ENCODE data around the gene HPS4.
"Not testable (repeated sequence)": the region's sequence is repeated elsewhere in the genome, so short reads cannot be mapped to it uniquely, and the experiment has no call there.

HPS4 gene

DNA sequence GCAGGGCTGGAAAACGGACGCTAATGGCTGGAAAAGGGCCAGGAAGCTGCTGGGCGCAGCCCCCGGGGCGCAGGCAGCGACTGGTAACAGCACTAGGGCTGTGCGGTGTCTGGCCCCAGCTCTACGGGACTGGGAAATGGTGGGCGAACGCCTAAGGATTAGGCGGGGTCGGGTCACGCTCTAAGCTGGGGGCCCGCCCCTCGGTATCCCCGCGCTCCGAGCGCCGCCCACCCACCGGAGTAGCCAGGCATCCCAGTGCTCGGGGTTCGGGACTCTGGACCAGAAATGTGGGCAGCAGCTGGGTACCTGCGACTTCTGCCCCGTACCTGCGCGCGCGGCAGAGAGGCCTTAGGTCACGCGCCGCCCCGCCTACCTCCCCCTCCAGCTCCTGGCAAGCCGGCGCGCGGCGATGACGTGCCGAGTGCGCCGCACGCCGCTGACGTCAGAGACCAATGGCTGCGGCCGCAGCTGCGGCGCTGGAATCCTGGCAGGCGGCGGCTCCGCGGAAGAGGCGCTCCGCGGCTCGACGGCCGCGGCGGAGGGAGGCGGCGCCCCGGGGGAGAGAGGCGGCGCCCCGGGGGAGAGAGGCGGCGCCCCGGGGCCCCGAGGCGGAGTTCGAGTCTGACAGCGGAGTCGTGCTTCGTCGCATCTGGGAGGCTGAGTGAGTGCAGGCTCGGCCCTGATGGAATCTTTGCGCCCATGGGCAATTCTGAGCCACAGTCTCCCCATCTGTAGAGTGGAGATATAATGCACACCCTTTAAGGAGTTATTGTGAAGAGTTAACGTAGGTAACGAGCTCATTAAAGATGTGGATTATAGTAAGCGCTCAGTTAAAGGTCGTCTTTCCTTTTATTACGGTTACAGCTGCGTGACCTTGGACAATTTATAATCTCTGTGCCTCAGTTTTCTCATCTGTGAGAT, at the start of gene HPS4, which contains the start of gene SRRD:
Gene HPS4, minus strand, starts transcription at position 345 of the 921 bp plus-strand sequence. CDS start 2,021 bp downstream, outside the sequence.
Gene SRRD, plus strand, starts transcription at position 439 of the 921 bp plus-strand sequence. Its CDS starts 14 bp downstream, at position 453.
- ATAC-seq, result peak; percentile 79 to 81

DNA sequence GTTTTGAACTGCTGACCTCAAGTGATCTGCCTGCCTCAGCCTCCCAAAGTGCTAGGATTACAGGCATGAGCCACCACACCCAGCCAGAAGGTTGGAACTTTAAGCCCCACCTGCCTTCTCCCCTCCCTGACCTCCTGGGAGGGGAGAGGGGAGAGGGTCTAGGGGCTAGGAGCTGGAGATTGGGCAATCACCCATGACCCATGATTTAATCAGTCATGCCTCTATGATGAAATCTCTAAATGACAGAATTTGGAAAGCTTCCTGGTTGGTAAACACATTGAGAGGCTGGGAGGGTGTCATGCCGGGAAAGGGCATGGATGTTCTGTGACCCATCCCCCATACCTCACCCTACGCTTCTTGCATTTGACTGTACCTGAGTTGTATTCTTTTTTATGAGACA, 45.8 kb upstream of the HPS4 start:
- no peak for ATAC-seq

DNA sequence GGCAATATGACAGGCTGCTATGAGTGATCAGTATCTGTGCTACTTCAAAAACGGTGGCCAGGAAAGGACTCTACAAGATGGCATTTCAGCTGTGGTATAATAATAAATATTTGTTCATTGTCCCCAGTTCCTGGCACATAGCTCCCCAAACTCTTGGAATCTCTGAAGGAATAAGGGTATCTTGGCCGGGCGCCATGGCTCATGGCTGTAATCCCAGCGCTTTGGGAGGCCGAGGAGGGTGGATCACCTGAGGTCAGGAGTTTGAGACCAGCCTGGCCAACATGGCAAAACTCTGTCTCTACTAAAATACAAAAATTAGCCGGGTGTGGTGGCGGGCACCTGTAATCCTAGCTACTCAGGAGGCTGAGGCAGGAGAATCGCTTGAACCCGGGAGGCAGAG, 44.9 kb upstream of the HPS4 start:
- not testable (repeated sequence) for ATAC-seq

DNA sequence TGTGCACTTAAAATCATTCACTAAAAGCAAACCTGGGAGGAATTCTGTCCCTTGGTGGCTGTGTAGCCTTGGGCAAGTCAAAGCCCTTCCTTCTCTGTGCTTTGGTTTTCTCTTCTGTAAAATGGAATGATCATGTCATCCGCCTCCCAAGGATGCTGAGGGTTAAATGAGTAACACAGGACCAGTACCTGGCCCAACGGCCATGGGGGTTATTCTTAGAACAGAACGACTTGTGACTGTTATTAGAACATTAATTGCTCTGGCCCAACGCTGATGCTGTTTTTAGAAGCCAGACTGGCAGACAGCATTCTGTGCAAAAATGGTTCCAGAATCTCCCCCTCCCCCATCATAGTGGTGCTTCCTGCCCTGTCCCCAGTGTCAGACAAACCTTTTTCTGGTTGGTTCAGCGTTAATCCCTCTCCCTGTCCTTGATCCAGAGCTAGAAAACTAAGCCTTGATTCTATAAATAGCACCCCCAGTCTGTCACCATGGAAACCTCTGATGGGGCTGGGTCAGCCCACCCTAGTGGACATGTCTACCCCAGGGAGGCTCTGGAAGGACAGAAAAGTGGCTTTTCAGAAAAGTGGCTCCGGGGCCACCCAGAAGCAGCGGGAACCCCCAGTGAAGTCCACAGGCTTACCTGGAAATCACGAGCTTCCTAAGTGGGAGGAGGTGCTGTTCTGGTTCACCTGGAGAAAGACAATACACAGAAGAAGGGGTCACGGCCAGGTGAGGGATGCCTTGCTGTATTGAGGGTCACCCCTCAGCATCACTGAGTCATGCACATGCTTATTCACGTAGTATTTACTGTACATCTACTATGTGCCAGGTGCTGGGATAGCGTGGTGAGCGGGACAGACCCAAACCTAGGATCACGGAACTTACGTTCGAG, 44.2 kb upstream of the HPS4 start:
- no peak for ATAC-seq

DNA sequence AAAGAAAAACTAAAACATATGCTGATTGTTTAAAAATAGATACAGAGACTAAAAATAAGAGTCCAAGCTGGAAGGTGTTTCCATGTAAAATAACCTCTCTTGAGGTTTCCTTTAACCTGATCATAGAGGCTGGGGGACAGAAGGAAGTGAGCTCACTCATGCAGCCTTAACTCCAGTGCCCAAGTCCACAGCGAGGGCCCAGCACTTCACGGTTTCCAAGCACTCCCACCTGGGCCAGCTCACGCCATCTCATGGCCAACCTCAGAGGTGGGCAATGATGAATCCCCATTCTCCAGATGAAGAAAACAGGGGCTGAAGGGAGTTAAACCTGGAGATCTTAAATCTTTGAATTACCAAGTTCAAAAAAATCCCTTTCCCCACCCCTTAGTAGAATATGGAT, 43.6 kb upstream of the HPS4 start:
- no peak for ATAC-seq

DNA sequence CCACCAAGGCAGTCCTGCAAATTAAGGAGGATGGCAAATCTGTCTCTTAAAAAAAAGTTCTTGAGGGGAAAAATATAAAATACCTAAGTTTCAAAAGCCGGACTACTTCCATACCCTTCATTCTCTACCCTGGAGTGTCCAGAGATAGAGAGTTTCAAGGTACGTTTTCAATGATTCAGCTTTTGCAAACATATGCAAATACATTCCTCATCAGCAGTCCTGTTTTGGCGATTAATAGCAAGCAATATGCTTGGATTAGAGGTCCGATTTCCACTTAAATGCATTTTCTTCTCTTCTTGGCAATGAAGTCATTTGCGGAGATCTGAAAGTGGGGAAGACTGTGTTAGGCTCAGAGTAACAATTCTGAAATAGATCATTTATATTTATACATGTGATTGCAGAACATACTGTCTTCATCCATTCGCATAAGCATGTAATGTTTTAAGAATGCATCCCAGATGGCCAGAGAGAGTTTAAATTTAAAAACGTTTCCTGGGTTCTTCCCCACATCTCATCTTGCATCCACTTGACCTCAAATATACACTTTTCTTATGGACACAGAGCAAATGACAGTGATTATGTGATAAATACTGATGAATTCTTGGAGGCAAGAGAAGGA, 42.5 kb upstream of the HPS4 start:
- no peak for ATAC-seq

DNA sequence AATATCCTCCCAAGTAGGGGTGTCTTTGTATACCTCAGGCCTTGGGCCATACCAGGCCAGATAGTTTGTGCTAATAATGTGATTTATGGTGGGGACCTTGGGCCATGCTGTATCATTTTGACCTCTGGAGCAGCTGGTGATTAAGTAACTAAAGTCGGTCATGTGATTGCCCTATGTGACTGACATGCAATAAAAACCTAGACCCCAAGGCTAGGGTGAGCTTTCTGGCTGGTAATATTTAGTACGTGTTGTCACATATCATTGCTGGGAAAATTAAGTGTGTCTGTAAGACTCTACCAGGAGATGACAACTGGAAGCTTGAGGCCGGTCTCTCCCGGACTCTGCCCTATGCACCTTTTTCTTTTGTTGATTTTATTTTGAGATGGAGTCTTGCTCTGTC, 41.3 kb upstream of the HPS4 start:
- ATAC-seq, result no peak

DNA sequence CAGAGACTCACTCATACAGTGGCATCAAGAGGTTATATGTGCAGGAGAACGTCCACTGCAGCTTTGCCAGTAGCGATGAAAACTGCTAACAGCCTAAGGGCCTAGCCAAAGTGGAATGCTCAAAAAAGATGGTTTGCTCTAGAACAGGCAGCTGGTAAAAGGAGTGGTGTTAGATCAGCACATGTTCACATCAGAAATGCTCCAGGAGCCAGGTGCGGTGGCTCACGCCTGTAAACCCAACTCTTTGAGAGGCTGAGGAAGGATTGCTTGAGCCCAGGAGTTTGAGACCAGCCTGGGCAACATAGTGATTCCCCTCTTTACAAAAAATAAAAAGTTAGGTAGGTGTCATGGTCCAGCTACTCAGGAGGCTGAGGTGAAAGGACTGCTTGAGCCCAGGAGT, 39.0 kb upstream of the HPS4 start:
- no peak for ATAC-seq

DNA sequence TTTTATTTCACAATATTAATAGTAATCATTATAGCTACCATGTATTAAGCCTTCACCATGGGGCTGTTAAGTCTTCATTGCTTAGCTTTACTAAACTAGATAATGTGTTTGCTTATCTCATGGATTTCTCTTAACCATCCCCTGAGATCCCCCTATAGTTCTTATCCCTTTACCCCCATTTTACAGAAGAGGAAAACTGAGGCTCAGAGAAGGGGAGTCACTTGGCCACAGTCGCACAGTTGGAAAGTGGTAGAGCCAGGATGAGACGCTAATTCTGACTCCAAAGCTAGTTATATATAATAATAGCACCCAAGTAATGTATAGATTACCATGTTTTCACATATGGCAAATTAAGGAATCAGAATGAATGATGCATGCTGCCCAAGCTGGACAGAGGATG, 38.4 kb upstream of the HPS4 start:
- ATAC-seq, result no peak

DNA sequence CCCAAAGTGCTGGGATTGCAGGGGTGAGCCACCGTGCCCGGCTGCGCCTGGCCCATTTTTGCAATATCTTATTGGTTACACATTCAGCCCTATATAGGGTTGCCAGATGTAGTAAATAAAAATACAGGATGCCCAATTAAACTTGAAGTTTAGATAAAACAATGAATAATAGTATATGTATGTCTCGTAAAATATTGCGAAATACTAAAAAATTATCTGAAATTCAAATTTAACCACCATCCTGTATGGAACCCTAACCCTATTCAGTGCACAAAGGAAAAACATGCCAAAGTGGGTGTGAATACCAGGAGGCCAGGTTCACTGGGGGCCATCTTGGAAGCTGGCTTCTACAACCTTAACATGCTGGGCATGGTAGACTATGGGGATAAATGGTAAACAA, 33.8 kb upstream of the HPS4 start:
- ATAC-seq, result no peak

DNA sequence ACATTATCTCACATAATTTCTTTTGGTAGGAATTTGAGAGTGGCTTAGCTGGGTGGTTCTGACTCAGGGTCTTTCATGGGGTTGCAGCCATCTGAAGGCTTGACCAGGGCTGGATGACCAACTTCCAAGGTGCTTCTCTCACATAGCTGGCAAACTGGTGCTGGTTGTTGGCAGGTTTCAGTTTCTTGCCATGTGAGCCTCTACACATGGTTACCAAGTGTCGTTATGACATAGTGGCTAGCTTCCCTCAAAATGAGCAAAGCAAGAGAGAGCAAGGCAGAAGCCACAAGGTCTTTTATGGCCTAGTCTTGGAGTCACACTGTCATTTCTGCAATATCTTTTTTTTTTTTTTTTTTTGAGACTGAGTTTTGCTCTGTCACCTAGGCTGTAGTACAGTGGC, 32.9 kb upstream of the HPS4 start:
- no peak for ATAC-seq

DNA sequence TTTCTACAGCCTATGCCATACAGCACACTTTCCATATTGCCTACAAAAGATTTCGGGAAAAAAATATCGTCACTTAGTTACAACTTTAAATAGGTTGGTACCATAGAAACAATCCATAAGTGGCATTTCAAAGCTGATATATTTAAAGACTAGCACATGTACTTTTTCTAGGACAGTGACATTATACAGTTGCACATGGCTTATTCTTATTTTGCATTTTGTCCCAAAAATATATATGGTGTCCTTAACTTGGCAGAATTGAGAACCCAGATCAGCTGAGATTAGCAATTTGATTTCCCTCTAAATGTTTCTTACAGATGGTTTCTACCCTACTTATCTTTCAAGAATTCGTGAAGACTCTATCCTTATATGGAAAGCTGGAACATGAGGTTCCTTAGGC, 32.3 kb upstream of the HPS4 start:
- no peak for ATAC-seq

DNA sequence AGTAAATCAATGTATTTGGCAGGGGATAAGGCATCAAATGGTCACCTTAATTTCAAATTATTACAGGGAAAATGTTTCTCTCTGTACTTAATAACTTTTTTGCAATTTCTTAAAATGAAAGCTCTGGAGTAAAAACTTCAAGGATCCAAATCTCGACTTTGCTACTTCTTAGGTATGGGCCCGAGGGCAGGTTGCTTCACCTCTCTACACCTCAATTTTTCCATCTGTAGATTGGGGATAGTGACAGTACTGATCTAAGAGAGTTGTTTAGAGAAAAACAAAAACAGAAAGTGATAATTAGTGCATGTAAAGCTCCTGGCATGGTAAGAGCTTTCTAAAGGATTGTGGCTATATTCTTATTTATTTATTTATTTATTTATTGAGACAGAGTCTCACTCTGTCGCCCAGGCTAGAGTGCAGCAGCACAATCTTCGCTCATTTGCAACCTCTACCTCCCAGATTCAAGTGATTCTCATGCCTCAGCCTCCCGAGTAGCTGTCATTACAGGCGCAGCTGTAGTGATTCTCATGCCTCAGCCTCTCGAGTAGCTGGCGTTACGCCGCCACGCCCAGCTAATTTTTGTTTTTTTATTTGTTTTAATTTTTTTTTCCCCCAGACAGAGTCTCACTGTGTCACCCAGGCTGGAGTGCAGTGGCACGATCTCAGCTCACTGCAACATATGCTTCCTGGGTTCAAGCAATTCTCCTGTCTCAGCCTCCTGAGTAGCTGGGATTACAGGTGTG, 31.0 kb upstream of the HPS4 start:
- no peak for ATAC-seq

DNA sequence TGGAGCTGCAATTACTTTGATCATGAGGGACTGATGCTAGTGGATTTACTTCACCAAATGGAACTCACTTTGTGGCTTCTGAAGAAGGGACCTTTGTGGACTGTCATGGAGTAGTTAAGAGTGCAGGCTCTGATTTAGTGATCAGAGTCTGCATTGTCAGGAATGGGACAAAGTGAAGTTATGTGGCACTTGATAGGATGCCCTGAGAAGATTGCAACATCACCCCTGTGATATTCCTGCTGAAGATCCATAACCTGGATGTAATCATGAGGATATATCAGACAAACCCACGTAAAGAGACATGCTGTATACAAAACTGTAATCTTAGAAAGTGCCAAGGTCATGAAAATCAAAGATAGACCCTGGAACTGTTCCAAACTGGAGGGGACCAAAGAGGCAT, 30.3 kb upstream of the HPS4 start:
- ATAC-seq, result no peak

DNA sequence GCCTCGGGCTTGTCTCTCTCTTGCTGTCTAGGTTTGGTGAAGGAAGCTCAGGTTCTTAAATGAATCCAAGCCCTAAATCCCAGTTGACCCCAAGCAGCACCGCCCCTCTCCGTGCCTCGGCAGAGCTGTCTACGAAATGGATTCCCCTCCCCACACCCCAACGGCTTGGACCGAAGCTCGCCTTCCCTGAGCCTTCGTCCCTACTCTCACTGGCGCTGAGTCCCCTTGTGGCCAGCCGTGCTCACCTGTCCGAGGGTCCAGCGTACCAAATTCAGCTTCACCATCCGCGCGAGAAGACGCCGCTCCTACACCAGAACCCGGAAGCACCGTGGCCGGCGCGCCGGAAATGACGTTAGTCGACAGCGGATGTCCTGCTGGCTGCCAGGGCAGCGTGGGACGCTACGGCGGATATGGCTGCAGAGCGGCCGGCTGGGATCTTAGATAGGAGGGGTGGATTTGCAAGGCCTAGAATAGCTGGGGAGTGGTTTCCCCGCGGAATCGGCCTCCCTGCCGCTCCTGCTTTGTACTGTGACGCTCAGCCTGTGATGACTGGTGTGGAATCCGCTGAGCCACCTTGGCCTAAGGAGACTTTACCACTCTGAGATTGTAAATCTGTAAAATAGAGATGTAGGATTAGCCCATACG, 28.7 kb upstream of the HPS4 start, which contains the start of gene TFIP11:
Gene TFIP11, minus strand, starts transcription at position 325 of the 645 bp plus-strand sequence. CDS start 2,201 bp downstream, outside the sequence.
- ATAC-seq, result peak; percentile 98 to 99

DNA sequence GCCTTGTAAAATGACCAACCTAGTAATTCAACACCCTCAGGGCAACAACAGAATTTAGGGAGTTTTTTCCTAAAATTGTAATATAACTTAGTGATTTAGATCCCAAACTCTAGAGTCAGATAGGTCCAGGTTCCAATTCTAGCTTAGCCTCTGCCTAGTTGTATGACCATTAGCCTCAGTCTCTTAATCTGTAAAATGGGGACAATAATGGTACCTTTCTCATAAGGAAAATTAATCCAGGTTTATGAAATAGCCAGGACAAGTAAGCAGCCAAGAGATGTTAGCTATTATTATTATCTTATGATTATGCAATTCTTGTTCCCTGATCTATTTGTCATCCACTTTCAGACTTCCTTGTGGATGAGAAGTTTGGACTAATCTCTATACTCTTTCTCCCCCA, 24.6 kb upstream of the HPS4 start:
- ATAC-seq, result no peak

DNA sequence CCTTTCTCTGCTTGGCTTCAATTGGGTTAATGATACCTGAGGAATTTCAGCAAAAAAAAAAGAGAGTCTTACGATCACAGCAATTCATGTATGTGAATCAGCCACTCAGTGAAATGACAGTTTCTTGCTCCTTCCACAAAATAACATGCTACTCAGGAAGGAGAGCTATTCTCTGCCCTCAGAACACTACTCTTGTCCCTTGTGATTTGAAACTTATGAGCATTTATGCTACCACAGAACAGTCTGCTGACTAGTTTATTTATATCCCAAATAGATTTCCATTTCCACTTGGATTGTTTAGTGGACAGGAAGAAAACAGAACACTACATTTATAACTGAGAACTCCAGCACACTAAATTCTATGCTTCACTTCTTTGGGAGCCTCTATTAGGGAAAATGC, 20.2 kb upstream of the HPS4 start:
- no peak for ATAC-seq

DNA sequence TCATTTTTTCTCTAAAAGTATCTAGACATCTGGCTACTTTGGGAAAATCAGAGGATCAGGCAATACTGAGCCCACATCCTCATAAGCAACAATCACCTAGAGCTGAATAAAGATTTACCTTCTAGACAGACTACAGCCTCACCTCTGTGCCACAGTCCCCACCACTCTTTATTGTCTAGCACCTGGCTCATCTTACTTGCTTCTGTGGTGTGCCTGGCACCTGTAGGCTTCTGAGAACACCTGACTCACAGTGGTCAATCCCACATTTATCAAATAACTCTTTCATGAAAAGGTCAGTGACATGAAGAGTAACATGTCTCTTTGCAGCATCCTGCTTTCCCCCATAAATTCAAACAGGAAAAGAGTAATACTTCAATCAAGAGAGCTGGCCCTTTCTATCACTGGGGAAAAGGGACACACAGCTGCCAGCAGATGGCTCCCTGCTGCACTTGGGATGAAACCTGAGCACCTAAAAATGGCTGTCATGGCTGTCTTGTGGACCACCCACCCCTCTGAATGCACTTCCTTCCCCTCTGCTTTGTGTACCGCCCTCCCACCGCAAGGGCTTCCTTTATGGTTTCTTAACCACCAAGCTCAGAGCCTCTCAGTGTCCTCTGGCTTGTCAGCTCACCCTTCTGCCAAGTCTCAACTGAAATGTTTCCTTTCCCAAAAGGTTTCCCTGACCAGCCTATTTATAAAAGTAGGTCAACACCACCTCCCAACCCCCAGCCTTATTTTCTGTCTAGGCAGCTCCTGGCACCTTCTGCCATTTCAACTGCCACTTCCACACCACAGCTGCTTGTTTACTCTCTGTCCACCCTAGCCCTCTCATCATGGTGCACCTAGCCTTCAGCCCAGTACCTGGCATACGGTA, 19.3 kb upstream of the HPS4 start:
- peak; percentile 53 to 69 for ATAC-seq

DNA sequence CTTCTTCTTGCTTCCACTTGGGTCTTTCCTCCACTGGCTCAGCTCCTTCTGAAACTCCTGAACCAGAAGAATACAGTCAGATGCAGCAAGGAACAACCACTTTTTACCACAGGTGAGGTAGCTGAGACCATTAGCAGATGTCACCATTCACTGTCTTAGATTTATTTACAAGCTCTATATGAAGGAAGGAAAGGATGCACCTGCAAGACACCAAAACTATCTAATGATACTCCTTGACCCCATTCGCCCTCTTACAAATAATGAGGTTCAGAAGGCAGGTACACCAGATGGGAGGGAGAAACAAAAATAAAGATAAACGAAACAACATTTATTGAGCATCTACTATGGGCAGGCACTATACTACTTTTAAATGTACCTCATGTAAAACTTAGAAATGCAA, 18.4 kb upstream of the HPS4 start:
- ATAC-seq, result no peak

DNA sequence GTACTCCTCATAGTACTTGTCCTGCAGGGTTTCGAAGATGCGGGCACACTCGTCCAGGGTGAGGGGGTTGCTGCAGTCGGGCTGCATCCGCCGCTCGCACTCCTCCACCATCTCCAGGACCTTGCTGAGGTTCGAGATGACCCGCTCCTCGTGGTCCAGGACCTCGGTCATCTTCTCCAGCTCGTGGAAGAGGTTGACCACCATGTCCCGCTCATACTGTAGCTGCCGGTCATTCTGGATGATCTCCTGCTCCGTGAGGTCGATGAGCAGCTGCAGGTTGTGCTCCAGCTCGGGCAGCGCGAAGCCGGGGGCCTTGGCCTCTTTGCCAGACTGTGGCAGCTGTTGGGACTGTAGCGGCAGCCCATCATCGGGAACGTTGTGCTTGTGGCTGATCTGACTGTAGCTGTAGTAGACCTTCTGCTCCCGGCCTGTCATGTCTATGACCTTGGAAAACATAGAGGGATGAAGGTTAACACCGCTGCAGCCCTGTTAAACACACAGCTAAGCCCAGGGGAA, 15.7 kb upstream of the HPS4 start:
- no peak for ATAC-seq
